OCI-LY7 (cell line): ENCODE results near the gene MYPN.

Experiments used
- CTCF ChIP-seq: fragments of 200-600 bp; sonication (generic); conservative IDR thresholded peaks from 2 replicates; pipeline ENCODE4 v1.5.1; 2014; ENCODE audit warnings: mild to moderate bottlenecking, antibody characterized with exemption, low read length, moderate library complexity, mixed read lengths
- EZH2phosphoT487 ChIP-seq: fragments of 200-600 bp; sonication (generic); IDR thresholded peaks from 2 replicates; pipeline ENCODE4 v1.6.1; 2018; ENCODE audit warnings: low read depth, borderline replicate concordance, mild to moderate bottlenecking, mixed run types, antibody characterized with exemption, low read length, moderate library complexity, mixed read lengths

- TF ChIP-seq CTCF (no peak), EZH2phosphoT487 (no peak)
These were observed 69.3 kb downstream of the MYPN start for GRCh38 chr10:68178592-68178991.
